Suprapubic skin (tissue), 3 donors: ENCODE data around the gene HIKESHI.

Experiments used
- CTCF ChIP-seq, 2 donors: fragments of 200-600 bp in 1 of 2; fragments of 450-650 bp in 1 of 2; sonication (generic) in 1 of 2; IDR thresholded peaks; one replicate each; pipeline ENCODE4 v1.5.1; 2016 to 2019; ENCODE audit warnings: antibody characterized with exemption in 2 of 2, mild to moderate bottlenecking in 1 of 2, moderate library complexity in 1 of 2
- POLR2AphosphoS5 ChIP-seq, 3 donors: sonication (generic); formaldehyde crosslinking; IDR thresholded peaks; one replicate each; pipeline ENCODE4 v1.6.1; 2017; ENCODE audit warnings: antibody characterized with exemption in 3 of 3

GRCh38 chr11:86274999-86275398 lies 27.0 kb upstream of the HIKESHI start:
- TF ChIP-seq CTCF (IDR thresholded peaks at IDR 0.05) (no peak), POLR2AphosphoS5 (IDR thresholded peaks at IDR 0.05) (no peak)
